K562 (cell line): ENCODE measurements around the gene ATP6V0E1. TPM values are rescaled to one million over a fixed set of nuclear protein-coding genes. Genes with fewer than 3 reads are reported as not detected.
A peak's percentile ranks its signal among the peaks of the same experiment; 100 is the strongest.

Experiments used
- ATAC-seq: fragments of 200-7000 bp; cut with Tn5 transposase; 3 replicates; pipeline ENCODE4 v1.9.1; 2020; ENCODE audit warnings: moderate library complexity
- BruUV-seq: library from RNA; stranded (reverse); fragments of 400-500 nt; replicated peaks from 2 replicates; lab custom pipeline; 2021; lab: Mats Ljungman, UMichigan
- CTCF ChIA-PET: fragments of 300-600 bp; formaldehyde crosslinking; extraction: SDS; loops from one replicate; lab custom pipeline; 2021; ENCODE audit warnings: low intra/inter-chr PET ratio; lab: Yijun Ruan, JAX
- POLR2A ChIA-PET: fragments of 300-600, 350-650 bp; sonication (Branson Sonifier 250); formaldehyde crosslinking; extraction: SDS; loops from one replicate; lab custom pipeline; 2021; ENCODE audit warnings: antibody characterized with exemption, inconsistent platforms; lab: Yijun Ruan, JAX
- DNase-seq, 4 experiments: peaks; one replicate each; pipeline versions ENCODE4 v3.0.0 to v3.0.0-alpha.2; 2011 to 2018; ENCODE audit warnings: low spot score in 3 of 4, mixed read lengths in 3 of 4; ENCODE audit errors: extremely low read depth in 1 of 4
- FAIRE-seq: peaks from 2 replicates; lab custom pipeline; 2011; peaks lifted over from hg19 to GRCh38; lab: Jason Lieb, UNC
- H2AFZ ChIP-seq: 2 replicates; pipeline ENCODE4 v1.6.0; 2011; ENCODE audit warnings: low read depth, low read length, control low read depth, inconsistent platforms
- H3K27ac ChIP-seq: fragments of 200-600 bp; 3 replicates; pipeline ENCODE4 v1.8.0; 2011; ENCODE audit warnings: low read depth, mild to moderate bottlenecking, control low read depth, inconsistent platforms, low read length, moderate library complexity, mixed read lengths; ENCODE audit errors: extremely low read depth
- H3K27me3 ChIP-seq, 2 experiments: fragments of 300-600 bp in 1 of 2; 2 replicates in 1 of 2; 3 replicates in 1 of 2; pipeline versions ENCODE4 v1.6.0 to v1.8.0; 2011; ENCODE audit warnings: inconsistent platforms in 2 of 2, low read length in 2 of 2, mild to moderate bottlenecking in 1 of 2, mixed read lengths in 1 of 2, moderate library complexity in 1 of 2; ENCODE audit not compliant: control insufficient read depth in 2 of 2, insufficient read depth in 2 of 2
- H3K36me3 ChIP-seq: fragments of 300-600 bp; 3 replicates; pipeline ENCODE4 v1.8.0; 2011; ENCODE audit warnings: mild to moderate bottlenecking, low read length, inconsistent platforms; ENCODE audit not compliant: control insufficient read depth, insufficient read depth
- H3K4me1 ChIP-seq, 2 experiments: fragments of 200-600 bp in 1 of 2; replicated peaks in 1 of 2; 2 replicates in 1 of 2; 3 replicates in 1 of 2; pipeline versions ENCODE4 v1.5.1 to v1.8.0; 2011; ENCODE audit warnings: inconsistent platforms in 2 of 2, low read length in 2 of 2, mild to moderate bottlenecking in 1 of 2, mixed read lengths in 1 of 2, moderate library complexity in 1 of 2; ENCODE audit not compliant: control insufficient read depth in 2 of 2, insufficient read depth in 2 of 2
- H3K4me2 ChIP-seq: 2 replicates; pipeline ENCODE4 v1.6.1; 2011; ENCODE audit warnings: low read length, control low read depth, inconsistent platforms, mixed read lengths; ENCODE audit not compliant: insufficient read depth
- H3K4me3 ChIP-seq: fragments of 200-600 bp; sonication (generic), shearing (Covaris generic); 2 replicates; pipeline ENCODE4 v1.5.1; 2016; ENCODE audit warnings: control low read depth, inconsistent platforms
- H3K79me2 ChIP-seq: fragments of 200-600 bp; 3 replicates; pipeline ENCODE4 v1.8.0; 2011; ENCODE audit warnings: low read length, inconsistent platforms; ENCODE audit not compliant: control insufficient read depth, insufficient read depth
- H3K9ac ChIP-seq, 2 experiments: 2 replicates each; pipeline versions ENCODE4 v1.6.0 to v1.6.1; 2011; ENCODE audit warnings: low read depth in 2 of 2, low read length in 2 of 2, control low read depth in 1 of 2, inconsistent platforms in 1 of 2, mild to moderate bottlenecking in 1 of 2, mixed read lengths in 1 of 2; ENCODE audit not compliant: insufficient read depth in 1 of 2
- H3K9me1 ChIP-seq: one replicate; pipeline ENCODE4 v1.6.0; 2011; ENCODE audit warnings: inconsistent platforms, mild to moderate bottlenecking, low read length, moderate library complexity; ENCODE audit not compliant: control insufficient read depth, insufficient read depth
- H3K9me3 ChIP-seq: replicated peaks from 2 replicates; pipeline ENCODE4 v1.5.1; 2011; ENCODE audit warnings: low read depth, low read length, inconsistent platforms; ENCODE audit not compliant: control insufficient read depth, insufficient read depth
- H4K20me1 ChIP-seq: replicated peaks from 2 replicates; pipeline ENCODE4 v1.6.1; 2011; ENCODE audit warnings: low read length, inconsistent platforms, mixed read lengths; ENCODE audit not compliant: control insufficient read depth, insufficient read depth
- ETV5 ChIP-seq: sonication (generic); formaldehyde crosslinking; IDR thresholded peaks from 2 replicates; pipeline ENCODE4 v1.4.0; 2020; ENCODE audit warnings: low read depth, mild to moderate bottlenecking, missing genetic modification reagents
- MYNN ChIP-seq, 2 experiments: sonication (generic); formaldehyde crosslinking in 1 of 2; IDR thresholded peaks; 2 replicates each; pipeline versions ENCODE4 v1.5.0 to v1.6.1; 2016 to 2020; ENCODE audit warnings: antibody characterized with exemption in 1 of 2, missing genetic modification reagents in 1 of 2
- NFATC3 ChIP-seq: fragments of 450-650 bp; IDR thresholded peaks from 2 replicates; pipeline ENCODE4 v1.6.1; 2017; ENCODE audit warnings: mild to moderate bottlenecking
- SFPQ ChIP-seq: fragments of 200-400 bp; formaldehyde crosslinking; IDR thresholded peaks from 2 replicates; pipeline ENCODE4 v1.6.1; 2017; ENCODE audit warnings: mild to moderate bottlenecking, low read depth, low read length, moderate library complexity
- USF2 ChIP-seq: sonication (generic); formaldehyde crosslinking; IDR thresholded peaks from 2 replicates; pipeline ENCODE4 v1.5.0; 2020; ENCODE audit warnings: missing genetic modification reagents
- ZFPM2 ChIP-seq: fragments of 250-450 bp; sonication (Bioruptor Pico); IDR thresholded peaks from 2 replicates; pipeline ENCODE4 v1.5.1; 2022; ENCODE audit warnings: mild to moderate bottlenecking
- ZNF280B ChIP-seq: fragments of 250-450 bp; sonication (Bioruptor Pico); IDR thresholded peaks from 2 replicates; pipeline ENCODE4 v1.5.1; 2021; ENCODE audit warnings: mild to moderate bottlenecking
- WGBS: fragments of 100-300 bp; shearing (Covaris generic); methylation state at CpG from one replicate; pipeline ENCODE4 v1.1.6; 2016; ENCODE audit warnings: low coverage, mixed read lengths; ENCODE audit not compliant: insufficient coverage; ENCODE audit errors: missing lambda C conversion rate; 5-methylcytosine and 5-hydroxymethylcytosine counted together
- in situ Hi-C: fragments of 300-500 bp; cut with MboI; formaldehyde crosslinking; loops from 4 replicates; pipeline ENCODE4 v1.15.0; 2018; ENCODE audit warnings: inconsistent platforms, mixed read lengths
- intact Hi-C: fragments of 100-400 bp; cut with micrococcal nuclease; formaldehyde crosslinking; loops from 2 replicates; pipeline ENCODE4 v1.14.2; 2022
- polyA plus RNA-seq, 8 experiments: library from polyadenylated mRNA; depleted of rRNA in 4 of 8; stranded (reverse) in 5 of 8; unstranded in 3 of 8; fragments of >200 nt; fragmentation: Nextera tagmentation in 2 of 8; fragmentation: Illumina TruSeq in 1 of 8; extraction: Ambion mirVana in 2 of 8; extraction: Trizol in 1 of 8; gene quantifications; 2 replicates each; pipeline versions ENCODE4 v1.2.1 to v1.2.3, GENCODE V29; 2011 to 2014; ENCODE audit warnings: inconsistent platforms in 1 of 8, missing spikeins in 1 of 8
- total RNA-seq, 7 experiments: library from RNA; depleted of rRNA in 6 of 7; stranded (reverse); fragments of >200 nt in 6 of 7; fragmentation: Illumina TruSeq in 2 of 7; extraction: Trizol in 2 of 7; gene quantifications; 2 replicates each; pipeline versions ENCODE4 v1.2.1 to v1.2.3, GENCODE V29; 2011 to 2021; ENCODE audit warnings: low replicate concordance in 1 of 7

ATP6V0E1 gene
- total and polyA plus RNA-seq, 9 of the 15 experiments (the other 6 are each of a cell fraction or from before 2014, with no cell fraction given) = 63.8 to 395 (median 112) TPM

- FAIRE-seq (no peak), ATAC-seq (no peak), DNase-seq (no peak)
- H3K4me2 ChIP-seq = no peak overlapping the region
- TF ChIP-seq MYNN (IDR thresholded peaks at IDR 0.05) = no peak
- no peak for TF ChIP-seq MYNN (CRISPR knock-in tag; IDR thresholded peaks at IDR 0.05)
- TF ChIP-seq USF2 (CRISPR knock-in tag) = no peak
- TF ChIP-seq ZNF280B = no peak
- no peak for TF ChIP-seq ZFPM2
- no peak for TF ChIP-seq ETV5 (CRISPR knock-in tag)
- no peak for TF ChIP-seq NFATC3
- no peak for TF ChIP-seq SFPQ
- ChIA-PET CTCF (no interaction called here), POLR2A (interaction anchor here (0.7 to 2.2 kb wide), 5 partner anchors 9 to 230 kb away, joined by 3 to 10 read pairs (median 4); no protein-coding TSS in a partner anchor)
- H3K4me3 ChIP-seq = no peak overlapping the region
- BruUV-seq = no TSS peak
- H3K27ac ChIP-seq = peak overlapping the region; percentile 34; the same call in 1 of the 3 replicates
- intact Hi-C loops (no loop called here), in situ Hi-C loops (no loop called here)
- no peaks in the 10 kb centered on the region for H3K9me1 ChIP-seq
- H3K9ac ChIP-seq = no peak overlapping the region
- H4K20me1 ChIP-seq = 0 out of 2 replicates have a peak, but pooled peaks cover 9% of the 10 kb centered on the region
- H3K36me3 ChIP-seq = peaks cover 34% of the 10 kb centered on the region
- 82% methylated on average over 13 of the region's 13 CpGs for WGBS
- H2AFZ ChIP-seq = no peak overlapping the region
- H3K79me2 ChIP-seq = peaks cover 90% of the 10 kb centered on the region
- peaks cover 5 to 20% of the 10 kb centered on the region in 2 experiments; a peak in 4 of 5 replicates for H3K4me1 ChIP-seq
- no peaks in the 10 kb centered on the region for H3K27me3 ChIP-seq
- H3K9me3 ChIP-seq = no peaks in the 10 kb centered on the region
These were observed 32.3 kb downstream of the ATP6V0E1 start for GRCh38 chr5:173015598-173016455.
